Breast epithelium (tissue), 3 donors: ENCODE results near the gene SPINT2.

Source experiments
- POLR2A ChIP-seq: fragments of 450-650 bp; IDR thresholded peaks from one replicate; pipeline ENCODE4 v1.6.1; 2016; ENCODE audit warnings: antibody characterized with exemption, mild to moderate bottlenecking, moderate library complexity
- TF ChIP-seq, protein P1 (sequence below), 3 donors: fragments of 450-650 bp; IDR thresholded peaks; one replicate each; pipeline ENCODE4 v1.5.1; 2016 to 2017; ENCODE audit warnings: antibody characterized with exemption in 3 of 3, mild to moderate bottlenecking in 3 of 3, moderate library complexity in 3 of 3

GRCh38 chr19:38228005-38228377 lies 36.4 kb upstream of the SPINT2 start:
- TF ChIP-seq, protein P1, sequence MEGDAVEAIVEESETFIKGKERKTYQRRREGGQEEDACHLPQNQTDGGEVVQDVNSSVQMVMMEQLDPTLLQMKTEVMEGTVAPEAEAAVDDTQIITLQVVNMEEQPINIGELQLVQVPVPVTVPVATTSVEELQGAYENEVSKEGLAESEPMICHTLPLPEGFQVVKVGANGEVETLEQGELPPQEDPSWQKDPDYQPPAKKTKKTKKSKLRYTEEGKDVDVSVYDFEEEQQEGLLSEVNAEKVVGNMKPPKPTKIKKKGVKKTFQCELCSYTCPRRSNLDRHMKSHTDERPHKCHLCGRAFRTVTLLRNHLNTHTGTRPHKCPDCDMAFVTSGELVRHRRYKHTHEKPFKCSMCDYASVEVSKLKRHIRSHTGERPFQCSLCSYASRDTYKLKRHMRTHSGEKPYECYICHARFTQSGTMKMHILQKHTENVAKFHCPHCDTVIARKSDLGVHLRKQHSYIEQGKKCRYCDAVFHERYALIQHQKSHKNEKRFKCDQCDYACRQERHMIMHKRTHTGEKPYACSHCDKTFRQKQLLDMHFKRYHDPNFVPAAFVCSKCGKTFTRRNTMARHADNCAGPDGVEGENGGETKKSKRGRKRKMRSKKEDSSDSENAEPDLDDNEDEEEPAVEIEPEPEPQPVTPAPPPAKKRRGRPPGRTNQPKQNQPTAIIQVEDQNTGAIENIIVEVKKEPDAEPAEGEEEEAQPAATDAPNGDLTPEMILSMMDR (IDR thresholded peaks at IDR 0.05): no peak
- no peak for TF ChIP-seq POLR2A
